MM.1S (cell line): ENCODE measurements around the gene MGAT2.

Source experiments
- DNase-seq: peaks from one replicate; pipeline ENCODE4 v3.0.0-alpha.2; 2015
- H2AFZ ChIP-seq: fragments of 300-600 bp; sonication (generic); 2 replicates; pipeline ENCODE4 v1.6.0; 2016; ENCODE audit warnings: antibody characterized with exemption, low read length
- H3F3A ChIP-seq: fragments of 300-600 bp; sonication (generic); 2 replicates; pipeline ENCODE4 v1.6.1; 2016; ENCODE audit warnings: mild to moderate bottlenecking, antibody characterized with exemption, low read length, moderate library complexity, mixed read lengths; ENCODE audit not compliant: insufficient read depth
- H3K27ac ChIP-seq: fragments of 300-600 bp; sonication (generic); 2 replicates; pipeline ENCODE4 v1.5.1; 2016; ENCODE audit warnings: mild to moderate bottlenecking, low read length
- H3K27me3 ChIP-seq: fragments of 300-600 bp; sonication (generic); replicated peaks from 2 replicates; pipeline ENCODE4 v1.6.0; 2016; ENCODE audit warnings: low read length; ENCODE audit not compliant: insufficient read depth
- H3K36me3 ChIP-seq: fragments of 300-600 bp; sonication (generic); replicated peaks from 2 replicates; pipeline ENCODE4 v1.6.1; 2016; ENCODE audit warnings: mild to moderate bottlenecking, low read length, mixed read lengths; ENCODE audit not compliant: insufficient read depth
- H3K4me1 ChIP-seq: fragments of 300-600 bp; sonication (generic); 2 replicates; pipeline ENCODE4 v1.6.1; 2016; ENCODE audit warnings: low read length, mixed read lengths
- H3K4me2 ChIP-seq: fragments of 300-600 bp; sonication (generic); 2 replicates; pipeline ENCODE4 v1.6.0; 2016; ENCODE audit warnings: low read depth, low read length
- H3K4me3 ChIP-seq: fragments of 300-600 bp; sonication (generic); 2 replicates; pipeline ENCODE4 v1.5.1; 2016; ENCODE audit warnings: low read length, mixed read lengths
- H3K79me2 ChIP-seq: fragments of 300-600 bp; sonication (generic); 2 replicates; pipeline ENCODE4 v1.6.1; 2016; ENCODE audit warnings: mixed run types, low read length, mixed read lengths
- H3K9ac ChIP-seq: fragments of 300-600 bp; sonication (generic); 2 replicates; pipeline ENCODE4 v1.6.1; 2016; ENCODE audit warnings: low read length, mixed read lengths
- H3K9me2 ChIP-seq: fragments of 300-600 bp; sonication (generic); replicated peaks from 2 replicates; pipeline ENCODE4 v1.6.1; 2016; ENCODE audit warnings: mild to moderate bottlenecking, low read length, mixed read lengths; ENCODE audit not compliant: insufficient read depth
- H3K9me3 ChIP-seq: fragments of 300-600 bp; sonication (generic); replicated peaks from 2 replicates; pipeline ENCODE4 v1.6.1; 2016; ENCODE audit warnings: mild to moderate bottlenecking, low read length, mixed read lengths; ENCODE audit not compliant: insufficient read depth
- H4K20me1 ChIP-seq: fragments of 300-600 bp; sonication (generic); 2 replicates; pipeline ENCODE4 v1.6.1; 2016; ENCODE audit warnings: mild to moderate bottlenecking, low read length, moderate library complexity, mixed read lengths; ENCODE audit not compliant: insufficient read depth
- CTCF ChIP-seq: fragments of 300-600 bp; sonication (generic); IDR thresholded peaks from 2 replicates; pipeline ENCODE4 v1.5.1; 2016; ENCODE audit warnings: antibody characterized with exemption, low read length, mixed read lengths
- EZH2 ChIP-seq: fragments of 300-600 bp; sonication (generic); optimal IDR thresholded peaks from 2 replicates; pipeline ENCODE3; 2017; ENCODE audit warnings: low read depth, mild to moderate bottlenecking, antibody characterized with exemption, low read length, mixed read lengths
- EZH2phosphoT487 ChIP-seq: fragments of 300-600 bp; sonication (generic); IDR thresholded peaks from 2 replicates; pipeline ENCODE4 v1.6.1; 2018; ENCODE audit warnings: antibody characterized with exemption, low read length

MGAT2 gene

DNA sequence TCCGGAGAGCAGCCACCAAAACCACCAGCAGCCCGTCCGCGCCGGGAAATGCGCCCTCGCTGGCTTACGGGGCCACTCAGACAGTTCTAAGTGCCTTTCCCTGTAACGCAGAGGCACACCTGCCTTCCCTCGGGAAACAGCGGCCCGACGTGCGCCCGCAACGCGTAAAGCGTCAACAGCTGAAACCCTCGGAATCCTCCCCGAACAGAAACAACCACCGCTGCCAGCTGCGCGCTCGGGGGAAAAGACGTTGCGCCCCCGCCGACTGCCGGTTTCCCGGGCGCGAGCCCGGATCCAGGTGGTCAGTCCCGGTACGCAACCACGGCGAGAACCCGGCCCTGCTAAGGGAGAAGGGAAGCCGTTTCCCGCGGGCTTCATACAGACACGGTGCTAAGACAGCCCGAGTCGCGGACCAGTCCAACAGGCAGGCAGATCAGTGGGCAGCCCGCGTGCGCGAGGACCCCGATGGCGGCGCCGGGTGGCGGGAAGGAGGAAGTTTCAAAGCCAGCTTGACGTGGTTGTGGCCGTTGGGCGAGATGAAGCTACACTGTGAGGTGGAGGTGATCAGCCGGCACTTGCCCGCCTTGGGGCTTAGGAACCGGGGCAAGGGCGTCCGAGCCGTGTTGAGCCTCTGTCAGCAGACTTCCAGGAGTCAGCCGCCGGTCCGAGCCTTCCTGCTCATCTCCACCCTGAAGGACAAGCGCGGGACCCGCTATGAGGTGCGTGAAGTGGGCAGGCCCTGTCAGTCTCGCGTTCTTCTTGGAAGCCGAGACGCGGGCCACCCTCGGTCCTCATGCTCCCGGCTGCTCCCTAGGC lies 21.9 kb upstream of the MGAT2 start, which contains the start of gene LRR1:
TSS of gene LRR1 (plus strand) at position 456 of the 816 bp plus-strand sequence. CDS start at position 537, 81 bp downstream.
- Histone ChIP-seq H2AFZ (peak within 1 kb of the TSS; percentile 67), H3K4me1 (no peaks in the 10 kb centered on the region), H3K9me2 (no peaks in the 10 kb centered on the region), H3K79me2 (peaks cover 23% of the 10 kb centered on the region), H3K27me3 (no peaks in the 10 kb centered on the region), H4K20me1 (no peaks in the 10 kb centered on the region), H3K9ac (peak within 1 kb of the TSS; percentile 97), H3K9me3 (no peaks in the 10 kb centered on the region), H3K36me3 (no peaks in the 10 kb centered on the region), H3F3A (peaks cover 8% of the 10 kb centered on the region; the same call in 1 of the 2 replicates), H3K4me3 (peak within 1 kb of the TSS; percentile 86), H3K4me2 (peak within 1 kb of the TSS; percentile 55), H3K27ac (peak within 1 kb of the TSS; percentile 99)
- TF ChIP-seq EZH2phosphoT487, result no peak
- TF ChIP-seq EZH2, result no peak
- no peak for TF ChIP-seq CTCF
- DNase-seq, result peak; percentile 67

DNA sequence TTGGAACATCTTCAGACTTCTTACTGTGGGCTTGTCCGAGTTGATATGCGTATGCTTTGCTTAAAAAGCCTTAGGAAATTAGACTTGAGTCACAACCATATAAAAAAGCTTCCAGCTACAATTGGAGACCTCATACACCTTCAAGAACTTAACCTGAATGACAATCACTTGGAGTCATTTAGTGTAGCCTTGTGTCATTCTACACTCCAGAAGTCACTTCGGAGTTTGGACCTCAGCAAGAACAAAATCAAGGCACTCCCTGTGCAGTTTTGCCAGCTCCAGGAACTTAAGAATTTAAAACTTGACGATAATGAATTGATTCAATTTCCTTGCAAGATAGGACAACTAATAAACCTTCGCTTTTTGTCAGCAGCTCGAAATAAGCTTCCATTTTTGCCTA lies 13.0 kb upstream of the MGAT2 start:
- H3K9me2 ChIP-seq, result no peaks in the 10 kb centered on the region
- no peaks in the 10 kb centered on the region for H3K4me1 ChIP-seq
- H3K4me2 ChIP-seq, result no peak overlapping the region
- H3K27me3 ChIP-seq, result no peaks in the 10 kb centered on the region
- H3K9me3 ChIP-seq, result no peaks in the 10 kb centered on the region
- H3K9ac ChIP-seq, result no peak overlapping the region
- H3K79me2 ChIP-seq, result peaks cover 2% of the 10 kb centered on the region; the same call in 1 of the 2 replicates
- no peak for TF ChIP-seq EZH2phosphoT487
- no peak for TF ChIP-seq CTCF
- TF ChIP-seq EZH2, result no peak
- H3K27ac ChIP-seq, result no peak overlapping the region
- H2AFZ ChIP-seq, result no peak overlapping the region
- no peak for DNase-seq
- no peaks in the 10 kb centered on the region for H4K20me1 ChIP-seq
- H3F3A ChIP-seq, result no peaks in the 10 kb centered on the region
- H3K4me3 ChIP-seq, result no peak overlapping the region
- no peaks in the 10 kb centered on the region; the same call in 1 of the 2 replicates for H3K36me3 ChIP-seq

DNA sequence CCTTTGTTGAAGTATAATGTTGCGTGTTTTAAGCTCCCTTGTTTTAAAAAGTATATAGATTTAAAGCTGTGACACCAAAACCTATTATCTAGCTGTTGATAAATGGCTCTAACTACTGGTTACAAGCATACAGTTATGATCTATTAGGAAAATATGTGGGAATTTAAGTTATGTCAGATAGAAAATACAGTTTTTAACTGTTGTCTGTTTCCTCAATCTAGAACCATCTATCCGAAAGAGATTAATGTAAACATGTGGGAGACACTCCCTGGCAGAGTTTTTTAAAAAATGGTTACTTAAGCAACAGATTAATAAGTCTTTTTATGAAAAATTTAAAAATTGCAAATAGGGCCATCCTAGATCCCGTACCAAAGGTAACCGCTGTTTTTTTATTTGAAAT lies 8.3 kb upstream of the MGAT2 start:
- H3K4me1 ChIP-seq, result no peaks in the 10 kb centered on the region
- H3K27ac ChIP-seq, result no peak overlapping the region
- no peak for TF ChIP-seq CTCF
- no peak for TF ChIP-seq EZH2
- TF ChIP-seq EZH2phosphoT487, result no peak
- H3K36me3 ChIP-seq, result no peaks in the 10 kb centered on the region; the same call in 1 of the 2 replicates
- no peak for DNase-seq
- H3K79me2 ChIP-seq, result peaks cover 2% of the 10 kb centered on the region; the same call in 1 of the 2 replicates
- no peaks in the 10 kb centered on the region for H3K27me3 ChIP-seq
- H2AFZ ChIP-seq, result no peak overlapping the region
- H4K20me1 ChIP-seq, result no peaks in the 10 kb centered on the region
- no peaks in the 10 kb centered on the region for H3K9me3 ChIP-seq
- H3K4me2 ChIP-seq, result no peak overlapping the region
- H3K4me3 ChIP-seq, result no peak overlapping the region
- H3K9me2 ChIP-seq, result no peaks in the 10 kb centered on the region
- no peak overlapping the region for H3K9ac ChIP-seq
- H3F3A ChIP-seq, result no peaks in the 10 kb centered on the region
